Activated CD4-positive, alpha-beta T cell treated with anti-CD3 and anti-CD28 coated beads, Interleukin-2, amount 50 U/mL, for 4 hours (primary cell): Measurements from ENCODE around the gene PDZRN3.
"Not testable (repeated sequence)": the region's sequence is repeated elsewhere in the genome, so short reads cannot be mapped to it uniquely, and the experiment has no call there.

ENCODE experiments used
- DNase-seq, 2 experiments: peaks; one replicate each; pipeline ENCODE4 v3.0.0-alpha.2; 2020

The PDZRN3 gene

GRCh38 chr3:73484656-73485248 is 140.0 kb downstream of the PDZRN3 start:
- no peak for DNase-seq

- DNase-seq, result no peak
These were observed 142.9 kb downstream of the PDZRN3 start for GRCh38 chr3:73481888-73482287.

GRCh38 chr3:73480187-73480672 is 144.5 kb downstream of the PDZRN3 start:
- no peak for DNase-seq

- no peak for DNase-seq
These were observed 145.4 kb downstream of the PDZRN3 start for GRCh38 chr3:73479325-73479724.

GRCh38 chr3:73478858-73479257 is 145.9 kb downstream of the PDZRN3 start:
- no peak for DNase-seq

GRCh38 chr3:73475717-73476116 is 149.0 kb downstream of the PDZRN3 start:
- no peak for DNase-seq

GRCh38 chr3:73475175-73475574 is 149.6 kb downstream of the PDZRN3 start:
- no peak for DNase-seq

- no peak for DNase-seq
These were observed 150.1 kb downstream of the PDZRN3 start for GRCh38 chr3:73474619-73475018.

- DNase-seq, result no peak
These were observed 150.8 kb downstream of the PDZRN3 start for GRCh38 chr3:73473898-73474416.

GRCh38 chr3:73473181-73473897 is 151.4 kb downstream of the PDZRN3 start:
- no peak for DNase-seq

- no peak for DNase-seq
These were observed 152.6 kb downstream of the PDZRN3 start for GRCh38 chr3:73471986-73472787.

GRCh38 chr3:73470860-73471259 is 153.9 kb downstream of the PDZRN3 start:
- no peak for DNase-seq

- no peak for DNase-seq
These were observed 155.4 kb downstream of the PDZRN3 start for GRCh38 chr3:73469331-73469730.

- DNase-seq, result no peak
These were observed 157.5 kb downstream of the PDZRN3 start for GRCh38 chr3:73467211-73467610.

- no peak for DNase-seq
These were observed 158.8 kb downstream of the PDZRN3 start for GRCh38 chr3:73465926-73466325.

- not testable (repeated sequence) for DNase-seq
These were observed 160.6 kb downstream of the PDZRN3 start for GRCh38 chr3:73464126-73464525.

- no peak for DNase-seq
These were observed 163.2 kb downstream of the PDZRN3 start for GRCh38 chr3:73461547-73461946.

- no peak for DNase-seq
These were observed 165.0 kb downstream of the PDZRN3 start for GRCh38 chr3:73459711-73460110.

- no peak for DNase-seq
These were observed 171.1 kb downstream of the PDZRN3 start for GRCh38 chr3:73453666-73454065.

- no peak for DNase-seq
These were observed 172.0 kb downstream of the PDZRN3 start for GRCh38 chr3:73452729-73453128.

GRCh38 chr3:73451301-73451944 is 173.3 kb downstream of the PDZRN3 start:
- no peak for DNase-seq

GRCh38 chr3:73449774-73450173 is 175.0 kb downstream of the PDZRN3 start:
- DNase-seq, result no peak

- DNase-seq, result no peak
These were observed 175.9 kb downstream of the PDZRN3 start for GRCh38 chr3:73448761-73449301.
